ENCODE measurements around the gene CAPZB.

Gene CAPZB

DNA sequence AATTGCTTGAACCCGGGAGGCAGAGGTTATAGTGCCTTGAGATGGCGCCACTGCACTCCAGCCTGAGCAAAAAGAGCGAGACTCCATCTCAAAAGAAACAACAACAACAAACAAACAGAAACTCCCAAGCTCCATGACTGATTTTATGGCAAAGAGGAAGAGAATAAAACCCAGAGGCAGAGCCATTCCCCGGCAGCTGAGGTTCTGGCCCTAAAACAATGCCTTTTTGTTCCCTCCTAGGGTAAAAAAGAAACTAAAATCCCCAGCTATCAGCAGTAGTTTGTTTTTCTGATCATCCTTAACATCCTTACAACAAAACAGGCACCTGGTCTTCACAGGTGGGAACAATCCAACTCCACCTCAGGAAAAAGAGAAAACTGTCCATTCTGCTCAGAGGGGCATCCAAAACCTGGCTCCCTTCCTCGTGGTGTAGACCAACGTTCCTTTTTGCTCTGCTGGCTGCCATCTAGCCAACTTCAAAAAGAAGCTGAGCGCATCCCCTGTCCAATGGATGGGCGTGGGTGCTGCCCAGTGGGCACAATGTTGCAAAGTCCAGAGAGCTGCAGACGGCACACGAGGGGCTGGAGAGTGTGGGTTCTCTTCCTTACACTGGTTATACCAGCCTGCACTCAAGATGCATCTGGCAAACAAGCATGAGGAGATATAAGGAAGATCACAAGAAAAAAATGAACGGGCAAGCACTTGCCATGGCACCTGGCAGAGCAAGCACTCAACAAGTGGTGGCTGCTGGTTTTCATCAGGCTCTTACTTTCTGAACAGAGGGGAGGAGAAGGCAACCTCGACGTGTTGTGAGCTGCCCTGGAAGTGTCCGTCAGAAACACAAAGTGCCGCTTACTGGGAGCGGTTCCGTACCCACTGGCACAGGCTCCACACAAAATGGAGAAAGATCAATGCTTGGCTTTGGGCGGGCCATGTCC is 118.5 kb downstream of the CAPZB start:
- no peak for DNase-seq

DNA sequence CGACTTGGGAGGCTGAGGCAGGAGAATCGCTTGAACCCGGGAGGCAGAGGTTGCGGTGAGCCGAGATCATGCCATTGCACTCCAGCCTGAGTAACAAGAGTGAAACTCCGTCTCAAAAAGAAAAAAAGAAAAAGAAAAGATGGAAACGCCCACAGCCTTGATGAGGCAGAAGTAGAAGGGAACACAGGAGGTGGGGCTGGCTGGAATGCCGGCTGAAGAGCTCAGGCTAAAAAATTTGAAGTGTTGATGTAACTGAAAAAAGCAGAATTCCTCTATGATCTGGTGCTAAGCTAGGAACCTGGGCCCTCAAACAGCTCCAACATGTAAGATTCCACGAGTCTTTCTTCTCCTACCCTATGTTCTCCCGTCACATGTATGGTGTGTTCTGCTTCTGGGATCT is 119.6 kb downstream of the CAPZB start:
- no peak for DNase-seq

- DNase-seq = no peak
Measured at GRCh38 chr1:19363536-19364152, 121.7 kb downstream of the CAPZB start.

GRCh38 chr1:19361611-19362147 is 123.7 kb downstream of the CAPZB start:
- DNase-seq = no peak

DNA sequence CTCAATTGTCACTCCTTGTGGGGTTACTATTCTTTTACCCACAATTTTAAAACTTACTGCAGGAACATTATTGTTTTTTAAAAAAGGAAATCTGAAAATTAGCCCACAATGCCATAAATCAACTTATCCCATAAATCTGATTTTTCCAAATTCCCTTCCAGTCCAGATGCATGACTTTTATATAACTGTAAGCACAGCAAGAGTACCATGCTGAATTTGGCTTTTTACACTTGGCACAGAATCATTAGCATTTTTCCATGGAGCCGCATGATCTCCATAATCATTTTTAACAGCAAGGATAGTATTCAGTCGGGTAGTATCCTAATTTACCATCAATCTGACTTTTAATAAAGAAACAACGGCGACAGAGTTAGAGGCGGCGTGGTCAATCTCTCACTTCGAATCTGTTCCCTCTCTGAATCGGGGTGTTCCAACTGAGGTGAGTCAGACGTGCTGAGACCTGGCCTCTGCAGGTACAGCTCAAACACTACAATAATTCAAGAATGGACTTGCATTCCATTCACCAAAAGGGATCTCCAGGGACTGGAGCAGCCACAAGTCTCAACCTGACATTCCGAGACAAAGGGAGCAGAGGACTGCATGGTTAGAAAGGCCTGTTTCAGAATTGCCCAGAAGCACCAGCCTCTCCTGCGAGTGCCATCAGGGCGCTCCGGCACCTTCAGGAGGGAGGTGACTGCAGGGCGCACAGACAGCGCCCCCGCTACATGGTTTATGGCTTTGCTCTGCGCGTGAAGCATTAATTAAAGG is 124.3 kb downstream of the CAPZB start:
- DNase-seq = no peak

DNA sequence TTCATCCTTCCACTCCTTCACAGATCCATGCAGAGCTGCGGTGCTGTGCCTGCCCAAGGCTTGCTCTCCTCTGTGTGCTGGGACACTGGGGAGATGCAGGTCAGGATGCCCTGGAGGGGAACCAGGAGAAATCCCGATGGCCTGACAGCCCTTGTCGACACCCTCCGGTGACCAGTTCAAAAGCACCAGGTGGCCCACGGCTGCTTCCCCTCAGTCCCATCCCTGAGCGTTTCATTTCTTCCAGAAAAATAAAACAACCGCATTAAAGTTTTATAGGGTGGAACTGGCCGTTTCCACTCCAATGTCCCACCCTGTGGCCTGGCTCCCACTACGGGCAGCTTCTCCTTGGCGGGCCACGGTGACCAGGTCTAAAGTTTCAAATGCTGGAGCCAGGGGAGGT is 124.9 kb downstream of the CAPZB start:
- DNase-seq = no peak

GRCh38 chr1:19360016-19360415 is 125.3 kb downstream of the CAPZB start:
- no peak for DNase-seq

DNA sequence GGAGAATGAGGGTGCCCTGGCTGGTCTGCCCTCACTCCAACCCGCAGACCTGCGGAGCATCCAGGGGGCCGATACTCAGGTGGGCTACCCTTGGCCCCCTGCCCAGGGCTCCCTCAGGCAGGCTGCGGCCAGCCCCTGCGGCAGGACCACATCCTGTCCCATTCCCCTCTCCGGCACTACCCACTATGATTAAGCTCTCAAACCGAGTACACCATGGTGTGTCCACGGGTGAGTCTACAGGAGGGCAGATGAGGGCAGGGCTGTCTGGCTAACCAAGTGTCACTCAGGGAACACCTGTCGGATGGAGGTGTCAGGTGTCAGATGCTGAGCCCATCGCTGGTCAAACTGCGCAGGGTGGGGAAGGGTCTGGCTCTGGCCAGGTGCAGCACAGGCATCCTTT is 126.0 kb downstream of the CAPZB start:
- DNase-seq = no peak

DNA sequence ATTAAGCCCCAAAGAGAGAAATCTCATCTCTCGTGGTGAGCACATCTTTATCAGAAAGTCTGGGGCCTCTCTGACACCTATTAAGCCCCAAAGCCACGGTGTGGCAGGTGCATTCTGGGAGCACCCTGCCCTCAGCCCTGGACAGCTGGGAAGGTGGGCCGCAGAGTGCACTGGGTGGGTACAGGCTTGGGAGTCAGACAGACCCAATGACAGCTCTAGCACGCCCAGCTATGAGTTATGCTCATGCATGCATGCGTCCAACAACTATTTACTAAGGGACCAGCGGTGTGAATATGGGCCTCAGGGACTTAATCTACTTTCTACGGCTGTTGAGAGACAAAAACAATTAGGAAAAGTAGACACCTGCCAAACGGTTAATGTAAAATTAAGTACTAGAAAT is 126.6 kb downstream of the CAPZB start:
- DNase-seq = no peak

- DNase-seq = no peak
Measured at GRCh38 chr1:19357299-19357986, 127.9 kb downstream of the CAPZB start.

- no peak for DNase-seq
Measured at GRCh38 chr1:19356266-19356665, 129.1 kb downstream of the CAPZB start.

- DNase-seq = no peak
Measured at GRCh38 chr1:19354531-19354981, 130.8 kb downstream of the CAPZB start.

GRCh38 chr1:19353596-19353995 is 131.7 kb downstream of the CAPZB start:
- no peak for DNase-seq

GRCh38 chr1:19352839-19353238 is 132.5 kb downstream of the CAPZB start:
- DNase-seq = no peak

DNA sequence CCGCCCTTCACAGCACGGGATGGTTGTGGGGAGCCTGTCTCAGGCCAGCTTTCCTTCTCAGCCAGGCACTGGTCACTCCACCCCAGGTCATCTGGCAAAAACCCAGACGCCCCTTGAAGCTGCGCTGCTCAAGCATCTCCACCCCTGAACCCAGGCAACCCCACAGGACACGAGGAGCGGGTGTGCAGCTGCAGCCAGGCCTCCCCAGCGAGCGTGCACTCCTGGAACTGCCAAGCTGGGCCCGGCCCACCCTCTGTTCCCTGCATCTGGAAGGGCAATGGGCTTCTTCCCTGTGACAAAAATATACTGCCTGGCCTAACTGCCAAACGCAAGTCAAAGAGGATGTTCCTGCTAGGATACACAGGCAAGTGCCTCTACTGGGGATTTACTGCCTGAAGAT is 133.5 kb downstream of the CAPZB start:
- DNase-seq = no peak

DNA sequence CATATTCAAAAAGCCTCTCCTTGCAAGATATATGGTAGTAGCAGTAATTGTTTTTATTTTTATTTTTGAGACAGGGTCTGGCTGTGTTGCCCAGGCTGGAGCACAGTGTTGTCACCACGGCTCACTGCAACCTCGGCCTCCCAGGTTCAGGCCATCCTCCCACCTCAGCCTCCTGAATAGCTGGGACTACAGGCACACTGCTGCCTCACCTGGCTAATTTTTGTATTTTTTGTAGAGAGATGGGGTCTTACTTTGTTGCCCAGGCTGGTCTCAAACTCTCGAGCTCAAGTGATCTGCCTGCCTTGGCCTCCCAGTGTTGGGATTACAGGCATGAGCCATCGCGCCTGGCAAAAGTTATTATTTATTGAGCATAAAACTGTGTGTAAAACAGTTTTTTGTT is 134.8 kb downstream of the CAPZB start:
- DNase-seq = no peak

- DNase-seq = no peak
Measured at GRCh38 chr1:19349999-19350398, 135.3 kb downstream of the CAPZB start.

- no peak for DNase-seq
Measured at GRCh38 chr1:19348441-19349198, 136.7 kb downstream of the CAPZB start.

GRCh38 chr1:19347533-19348172 is 137.7 kb downstream of the CAPZB start:
- DNase-seq = peak; percentile 53 to 63

DNA sequence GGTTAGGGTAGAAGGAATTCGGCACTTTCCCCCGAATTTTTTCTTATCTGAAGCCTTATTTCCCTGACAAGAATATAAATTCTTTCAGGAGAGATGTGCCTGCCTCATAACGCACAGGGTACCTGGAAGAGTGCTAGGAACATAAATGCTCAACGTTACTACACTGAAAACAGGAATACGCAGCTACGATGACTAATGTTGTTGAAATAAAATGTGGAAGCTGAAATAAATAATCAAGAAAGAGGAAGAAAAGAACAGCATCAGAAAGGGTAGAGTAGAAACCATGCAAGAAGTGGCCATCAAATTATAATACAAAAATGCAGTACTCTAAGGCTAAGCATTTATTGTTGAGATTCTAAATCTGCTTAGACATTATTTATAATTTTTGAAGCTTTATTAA is 139.3 kb downstream of the CAPZB start:
- DNase-seq = peak; percentile 34 to 65

DNA sequence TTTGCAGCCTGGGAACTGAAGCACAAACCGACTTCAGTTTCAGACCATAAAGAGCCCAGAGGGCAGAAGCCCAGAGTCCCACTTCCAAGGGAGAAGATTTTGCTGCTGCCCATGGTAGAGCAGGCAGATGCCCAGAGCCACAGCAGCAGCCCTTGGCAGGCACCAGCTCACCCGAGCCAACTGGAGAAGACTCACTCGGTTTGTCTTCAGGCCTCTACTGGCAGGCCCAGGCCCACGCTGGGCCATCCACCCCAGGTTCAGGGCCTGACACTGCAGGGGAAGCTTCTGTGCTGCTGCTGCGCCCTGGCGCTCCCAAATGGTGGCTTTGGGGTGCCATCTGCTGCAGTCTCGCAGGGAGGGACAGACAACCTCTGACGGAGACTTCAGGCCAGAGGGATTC is 139.9 kb downstream of the CAPZB start:
- no peak for DNase-seq
